PFSK-1 (cell line): ENCODE measurements around the gene CDHR5.

Experiments used
- FOXP2 ChIP-seq: optimal IDR thresholded peaks from 2 replicates; pipeline ENCODE3; 2011; ENCODE audit warnings: borderline replicate concordance, control low read depth, inconsistent platforms; ENCODE audit not compliant: insufficient read depth; ENCODE audit errors: extremely low read length, extremely low read depth
- POLR2AphosphoS5 ChIP-seq: IDR thresholded peaks from 2 replicates; pipeline ENCODE4 v1.6.1; 2012; ENCODE audit warnings: low read depth, mild to moderate bottlenecking, control low read depth, low read length, moderate library complexity
- REST ChIP-seq, 2 experiments: IDR thresholded peaks; 2 replicates each; pipeline versions ENCODE4 v1.6.1 to v1.8.0; 2011 to 2012; ENCODE audit warnings: low read depth in 2 of 2, low read length in 2 of 2, control low read depth in 1 of 2, inconsistent platforms in 1 of 2, mild to moderate bottlenecking in 1 of 2, moderate library complexity in 1 of 2; ENCODE audit not compliant: insufficient read depth in 1 of 2
- SIN3A ChIP-seq: IDR thresholded peaks from 2 replicates; pipeline ENCODE4 v1.6.1; 2012; ENCODE audit warnings: mild to moderate bottlenecking, low read length, moderate library complexity, borderline replicate concordance; ENCODE audit not compliant: insufficient read depth

GRCh38 chr11:662689-663274, 38.0 kb upstream of the CDHR5 start:
- no peak for TF ChIP-seq REST (IDR thresholded peaks at IDR 0.05; ENCODE audit: insufficient read depth in 1 of 2, low read depth in 2 of 2, low read length in 2 of 2)
- no peak for TF ChIP-seq POLR2AphosphoS5
- TF ChIP-seq SIN3A: no peak
- TF ChIP-seq FOXP2: peak; percentile 64
